Measurements from ENCODE around the gene SLC25A53. TPM values are rescaled to one million over a fixed set of nuclear protein-coding genes. Genes with fewer than 3 reads are reported as not detected.

SLC25A53 gene
- total and polyA plus RNA-seq, 2 of the 13 experiments (the other 11 are each of a cell fraction or from before 2014, with no cell fraction given): 3.4 to 4.5 TPM

- BruUV-seq (replicated peaks): no TSS peak
- DNase-seq (ENCODE audit: low spot score) (no peak), FAIRE-seq (no peak), ATAC-seq (no peak)
- Histone ChIP-seq H3K4me1 (ENCODE audit: insufficient read depth, low read length) (peaks cover 26% of the 10 kb centered on the region), H3K27ac (ENCODE audit: extremely low read length, insufficient read depth, low read length) (no peak overlapping the region), H2AFZ (ENCODE audit: low read length) (no peak overlapping the region), H3K36me3 (replicated peaks in 1 of 2; ENCODE audit: control insufficient read depth in 1 of 2, insufficient read depth in 2 of 2, low read length in 2 of 2) (0 out of 5 replicates have a peak, but pooled peaks cover 0 to 2% of the 10 kb centered on the region in 2 experiments), H3K27me3 (ENCODE audit: control insufficient read depth in 1 of 2, insufficient read depth in 2 of 2, low read length in 2 of 2) (no peaks in the 10 kb centered on the region), H3K9ac (ENCODE audit: insufficient read depth, low read depth, low read length) (no peak overlapping the region), H3K4me3 (replicated peaks in 1 of 3; ENCODE audit: insufficient read depth in 1 of 3, low read depth in 2 of 3, low read length in 3 of 3) (no peak overlapping the region), H3K9me3 (ENCODE audit: low read length) (no peaks in the 10 kb centered on the region), H4K20me1 (ENCODE audit: insufficient read depth, low read length) (no peaks in the 10 kb centered on the region), H3K79me2 (ENCODE audit: insufficient read depth, low read length) (peaks cover 32% of the 10 kb centered on the region), H3K4me2 (ENCODE audit: low read depth, low read length) (no peak overlapping the region)
- intact Hi-C loops (cut with micrococcal nuclease; ENCODE audit: unreplicated experiment): no loop called here
- ChIA-PET POLR2A (no interaction called here), CTCF (ENCODE audit: low intra/inter-chr PET ratio, low total read pairs) (no interaction called here)
- in situ Hi-C loops (cut with HindIII; ENCODE audit: extremely low pct_ligation_motif_present, low pct_unique_long_range_greater_than_20kb): loop anchor here (25.0 kb wide), 1 partner anchor 485 kb away; the partner anchor contains the start of gene MORF4L2
- TF ChIP-seq ZNF431 (CRISPR knock-in tag; IDR thresholded peaks at IDR 0.05; ENCODE audit: borderline replicate concordance, low read depth) (no peak), JUNB (CRISPR knock-in tag; IDR thresholded peaks at IDR 0.05; ENCODE audit: borderline replicate concordance) (no peak), DNMT3B (CRISPR knock-in tag; conservative IDR thresholded peaks at IDR 0.05) (no peak), TCF7 (IDR thresholded peaks at IDR 0.05; ENCODE audit: low read depth) (no peak), ZIK1 (CRISPR knock-in tag; IDR thresholded peaks at IDR 0.05; ENCODE audit: borderline replicate concordance, low read depth) (no peak), ARNT (IDR thresholded peaks at IDR 0.05) (no peak), ZNF605 (CRISPR knock-in tag; IDR thresholded peaks at IDR 0.05) (no peak), ZFX (CRISPR knock-in tag; IDR thresholded peaks at IDR 0.05; ENCODE audit: low read depth) (no peak), PHF5A (CRISPR knock-in tag; IDR thresholded peaks at IDR 0.05; ENCODE audit: low read depth, unreplicated experiment) (no peak), PHB2 (IDR thresholded peaks at IDR 0.05; ENCODE audit: partially characterized antibody) (no peak), KLF12 (CRISPR knock-in tag; IDR thresholded peaks at IDR 0.05; ENCODE audit: borderline replicate concordance) (no peak), ZNF775 (CRISPR knock-in tag; IDR thresholded peaks at IDR 0.05; ENCODE audit: borderline replicate concordance) (no peak)
- 96% methylated on average over 6 of the region's 6 CpGs for WGBS (ENCODE audit: low lambda C conversion rate)
Measured at GRCh38 chrX:104172121-104172520, 15.3 kb upstream of the SLC25A53 start.
